ENCODE results near the gene GTSE1.

GRCh38 chr22:46353483-46354105 lies 56.9 kb downstream of the GTSE1 start:
- TF ChIP-seq POLR2AphosphoS5 (IDR thresholded peaks at IDR 0.05; ENCODE audit: low read depth, low read length) (no peak), TAF1 (IDR thresholded peaks at IDR 0.05; ENCODE audit: borderline replicate concordance, insufficient read depth, low read length) (no peak), SIN3A (IDR thresholded peaks at IDR 0.05; ENCODE audit: borderline replicate concordance, insufficient read depth, low read length) (no peak)
- TF ChIP-seq, protein P1, sequence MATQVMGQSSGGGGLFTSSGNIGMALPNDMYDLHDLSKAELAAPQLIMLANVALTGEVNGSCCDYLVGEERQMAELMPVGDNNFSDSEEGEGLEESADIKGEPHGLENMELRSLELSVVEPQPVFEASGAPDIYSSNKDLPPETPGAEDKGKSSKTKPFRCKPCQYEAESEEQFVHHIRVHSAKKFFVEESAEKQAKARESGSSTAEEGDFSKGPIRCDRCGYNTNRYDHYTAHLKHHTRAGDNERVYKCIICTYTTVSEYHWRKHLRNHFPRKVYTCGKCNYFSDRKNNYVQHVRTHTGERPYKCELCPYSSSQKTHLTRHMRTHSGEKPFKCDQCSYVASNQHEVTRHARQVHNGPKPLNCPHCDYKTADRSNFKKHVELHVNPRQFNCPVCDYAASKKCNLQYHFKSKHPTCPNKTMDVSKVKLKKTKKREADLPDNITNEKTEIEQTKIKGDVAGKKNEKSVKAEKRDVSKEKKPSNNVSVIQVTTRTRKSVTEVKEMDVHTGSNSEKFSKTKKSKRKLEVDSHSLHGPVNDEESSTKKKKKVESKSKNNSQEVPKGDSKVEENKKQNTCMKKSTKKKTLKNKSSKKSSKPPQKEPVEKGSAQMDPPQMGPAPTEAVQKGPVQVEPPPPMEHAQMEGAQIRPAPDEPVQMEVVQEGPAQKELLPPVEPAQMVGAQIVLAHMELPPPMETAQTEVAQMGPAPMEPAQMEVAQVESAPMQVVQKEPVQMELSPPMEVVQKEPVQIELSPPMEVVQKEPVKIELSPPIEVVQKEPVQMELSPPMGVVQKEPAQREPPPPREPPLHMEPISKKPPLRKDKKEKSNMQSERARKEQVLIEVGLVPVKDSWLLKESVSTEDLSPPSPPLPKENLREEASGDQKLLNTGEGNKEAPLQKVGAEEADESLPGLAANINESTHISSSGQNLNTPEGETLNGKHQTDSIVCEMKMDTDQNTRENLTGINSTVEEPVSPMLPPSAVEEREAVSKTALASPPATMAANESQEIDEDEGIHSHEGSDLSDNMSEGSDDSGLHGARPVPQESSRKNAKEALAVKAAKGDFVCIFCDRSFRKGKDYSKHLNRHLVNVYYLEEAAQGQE (IDR thresholded peaks at IDR 0.05; ENCODE audit: insufficient read depth in 1 of 2, low read depth in 2 of 2, low read length in 2 of 2), result no peak
